Activated T-helper 1 cell treated with anti-CD3 and anti-CD28 coated beads, Interleukin-12 subunit alpha, Interleukin-12 subunit beta, Interleukin-2, Interleukin-4 antibody, amounts not matched to agents 30 ng/mL and 10 ng/mL and 1 ng/mL, durations not matched to agents 14 hours and 24 hours and 36 hours (primary cell): ENCODE data around the gene SERPINB8. TPM values are rescaled to one million over a fixed set of nuclear protein-coding genes. Genes with fewer than 3 reads are reported as not detected.

Experiments
- DNase-seq: peaks from one replicate; pipeline ENCODE4 v3.0.0; 2021; ENCODE audit warnings: low spot score
- H3K27ac Mint-ChIP-seq: one replicate; pipeline ENCODE4 v1.8.0; 2021; ENCODE audit warnings: mild to moderate bottlenecking, mixed read lengths
- H3K27me3 Mint-ChIP-seq: one replicate; pipeline ENCODE4 v1.8.0; 2022; ENCODE audit warnings: mild to moderate bottlenecking, moderate library complexity, mixed read lengths; ENCODE audit not compliant: insufficient read depth
- H3K36me3 Mint-ChIP-seq: one replicate; pipeline ENCODE4 v1.8.0; 2021; ENCODE audit warnings: low read depth, mixed read lengths
- H3K4me1 Mint-ChIP-seq: one replicate; pipeline ENCODE4 v1.8.0; 2021; ENCODE audit warnings: low read depth, mixed read lengths
- H3K4me3 Mint-ChIP-seq: one replicate; pipeline ENCODE4 v1.8.0; 2021; ENCODE audit warnings: mild to moderate bottlenecking, moderate library complexity, mixed read lengths
- H3K9me3 Mint-ChIP-seq: one replicate; pipeline ENCODE4 v1.8.0; 2021; ENCODE audit warnings: mixed read lengths
- intact Hi-C: fragments of 100-400 bp; cut with micrococcal nuclease; formaldehyde crosslinking; loops from one replicate; pipeline ENCODE4 v1.15.1; 2024
- total RNA-seq: library from RNA; stranded (reverse); gene quantifications from 2 replicates; pipeline ENCODE4 v1.2.3, GENCODE V29; 2022

Gene SERPINB8
- total RNA-seq, 1 donor from 2014 or later, result 22.8 TPM

DNA sequence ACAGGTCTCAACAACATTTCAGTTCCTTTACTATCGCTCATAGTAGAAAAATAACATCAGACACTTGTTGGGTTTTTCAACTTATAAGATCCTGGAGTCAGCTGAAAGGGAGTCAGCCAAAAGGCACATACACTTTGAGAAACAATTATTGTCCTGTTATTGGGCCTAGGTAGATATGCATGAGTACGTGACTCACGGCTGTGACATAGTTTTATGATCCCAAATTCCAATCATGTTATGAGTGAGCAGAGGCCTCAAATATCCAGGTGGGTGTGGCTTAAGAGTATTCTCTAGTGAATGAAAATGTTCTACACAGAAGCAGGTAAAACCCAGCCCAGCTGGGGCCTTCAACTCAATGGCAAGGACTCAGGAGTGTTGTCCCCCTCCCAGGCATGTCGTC lies 27.2 kb downstream of the SERPINB8 start:
- no peaks in the 10 kb centered on the region for H3K4me1 Mint-ChIP-seq
- peaks cover 4% of the 10 kb centered on the region for H3K36me3 Mint-ChIP-seq
- no peak for DNase-seq
- intact Hi-C loops, result no loop called here
- no peaks in the 10 kb centered on the region for H3K27me3 Mint-ChIP-seq
- H3K27ac Mint-ChIP-seq, result no peak overlapping the region
- no peak overlapping the region for H3K4me3 Mint-ChIP-seq
- peaks cover 5% of the 10 kb centered on the region for H3K9me3 Mint-ChIP-seq

DNA sequence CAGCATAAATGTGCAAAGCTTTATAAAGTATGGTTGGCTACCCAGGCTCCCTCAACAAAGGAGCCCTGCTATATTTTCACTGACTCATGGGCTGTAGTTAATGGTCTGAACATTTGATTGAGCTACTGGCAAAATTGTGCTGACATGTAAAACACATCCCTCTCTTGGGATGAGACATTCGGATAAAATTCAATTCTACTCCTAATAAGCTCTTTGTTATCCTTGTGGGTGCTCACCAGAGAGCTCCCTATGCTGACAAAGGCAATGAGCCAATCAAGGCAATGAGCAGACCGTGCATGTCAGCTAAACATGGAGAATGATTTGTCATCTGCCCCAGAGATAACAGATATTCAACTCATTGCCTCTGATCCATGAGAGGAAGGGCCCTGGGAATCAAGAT lies 27.7 kb downstream of the SERPINB8 start:
- Mint-ChIP-seq H3K4me3 (no peak overlapping the region), H3K9me3 (peaks cover 5% of the 10 kb centered on the region), H3K27ac (no peak overlapping the region), H3K4me1 (no peaks in the 10 kb centered on the region), H3K36me3 (peaks cover 4% of the 10 kb centered on the region), H3K27me3 (no peaks in the 10 kb centered on the region)
- intact Hi-C loops, result no loop called here
- DNase-seq, result no peak

- Mint-ChIP-seq H3K36me3 (peaks cover 4% of the 10 kb centered on the region), H3K27ac (no peak overlapping the region), H3K27me3 (no peaks in the 10 kb centered on the region), H3K9me3 (peaks cover 5% of the 10 kb centered on the region), H3K4me1 (no peaks in the 10 kb centered on the region), H3K4me3 (no peak overlapping the region)
- intact Hi-C loops, result no loop called here
- DNase-seq, result no peak
These were observed 30.0 kb downstream of the SERPINB8 start for GRCh38 chr18:63999871-64000270.

DNA sequence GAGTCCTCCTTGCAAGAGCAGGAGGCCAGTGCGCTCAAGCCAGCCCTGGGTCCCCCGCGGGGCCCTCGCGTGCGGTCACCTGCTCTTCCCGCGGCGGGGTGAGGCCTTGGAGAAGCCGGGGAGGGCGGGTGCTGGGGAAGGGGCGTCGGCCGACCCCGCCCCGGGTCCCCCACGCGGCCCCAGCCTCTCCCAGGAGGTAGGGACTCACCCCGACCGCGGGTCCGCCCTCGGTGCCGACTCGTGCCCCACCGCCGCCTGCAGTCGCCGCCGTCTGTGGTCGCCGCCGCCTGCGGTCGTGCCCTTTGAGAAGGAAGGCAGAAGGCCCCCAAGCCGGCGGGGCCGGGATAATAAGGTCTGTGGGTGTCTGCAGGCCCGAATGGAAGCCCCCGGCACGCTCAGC lies 32.7 kb downstream of the SERPINB8 start:
- Mint-ChIP-seq H3K4me3 (no peak overlapping the region), H3K9me3 (no peaks in the 10 kb centered on the region), H3K4me1 (no peaks in the 10 kb centered on the region), H3K27me3 (peaks cover 8% of the 10 kb centered on the region), H3K27ac (no peak overlapping the region), H3K36me3 (no peaks in the 10 kb centered on the region)
- no peak for DNase-seq
- intact Hi-C loops, result no loop called here

GRCh38 chr18:64009305-64009704 lies 39.4 kb downstream of the SERPINB8 start:
- peaks cover 11% of the 10 kb centered on the region for H3K27me3 Mint-ChIP-seq
- no peak overlapping the region for H3K27ac Mint-ChIP-seq
- no peak overlapping the region for H3K4me3 Mint-ChIP-seq
- intact Hi-C loops, result no loop called here
- H3K4me1 Mint-ChIP-seq, result no peaks in the 10 kb centered on the region
- H3K9me3 Mint-ChIP-seq, result no peaks in the 10 kb centered on the region
- no peaks in the 10 kb centered on the region for H3K36me3 Mint-ChIP-seq
- DNase-seq, result no peak

- Mint-ChIP-seq H3K27ac (no peak overlapping the region), H3K4me3 (no peak overlapping the region), H3K4me1 (no peaks in the 10 kb centered on the region), H3K9me3 (no peaks in the 10 kb centered on the region), H3K27me3 (peaks cover 8% of the 10 kb centered on the region), H3K36me3 (no peaks in the 10 kb centered on the region)
- DNase-seq, result no peak
- intact Hi-C loops, result no loop called here
These were observed 41.6 kb downstream of the SERPINB8 start for GRCh38 chr18:64011513-64011912.

DNA sequence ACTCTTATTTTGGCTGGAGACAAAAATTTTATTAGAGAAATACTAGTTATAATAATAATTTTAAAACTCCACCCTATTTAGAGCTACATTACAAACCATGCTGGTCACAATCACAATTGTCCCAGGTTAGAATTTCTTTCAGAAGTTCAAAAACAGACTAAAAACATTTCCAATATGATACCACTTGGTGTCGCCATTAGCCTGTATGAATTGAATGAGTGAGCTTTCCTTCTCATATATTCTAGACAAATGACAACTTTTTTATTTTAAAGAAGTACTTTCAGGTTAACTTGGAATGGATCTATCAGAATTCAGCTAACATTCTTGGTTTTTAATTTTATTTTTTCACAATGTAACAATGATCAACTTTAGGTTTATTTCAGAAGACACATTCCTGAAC lies 48.0 kb downstream of the SERPINB8 start:
- intact Hi-C loops, result no loop called here
- no peak overlapping the region for H3K27ac Mint-ChIP-seq
- no peaks in the 10 kb centered on the region for H3K36me3 Mint-ChIP-seq
- peaks cover 5% of the 10 kb centered on the region for H3K27me3 Mint-ChIP-seq
- DNase-seq, result no peak
- no peak overlapping the region for H3K4me3 Mint-ChIP-seq
- no peaks in the 10 kb centered on the region for H3K9me3 Mint-ChIP-seq
- no peaks in the 10 kb centered on the region for H3K4me1 Mint-ChIP-seq

- Mint-ChIP-seq H3K36me3 (no peaks in the 10 kb centered on the region), H3K4me3 (no peak overlapping the region), H3K27ac (no peak overlapping the region), H3K9me3 (no peaks in the 10 kb centered on the region), H3K4me1 (no peaks in the 10 kb centered on the region), H3K27me3 (peaks cover 5% of the 10 kb centered on the region)
- intact Hi-C loops, result no loop called here
- DNase-seq, result no peak
These were observed 50.3 kb downstream of the SERPINB8 start for GRCh38 chr18:64019922-64020756.

DNA sequence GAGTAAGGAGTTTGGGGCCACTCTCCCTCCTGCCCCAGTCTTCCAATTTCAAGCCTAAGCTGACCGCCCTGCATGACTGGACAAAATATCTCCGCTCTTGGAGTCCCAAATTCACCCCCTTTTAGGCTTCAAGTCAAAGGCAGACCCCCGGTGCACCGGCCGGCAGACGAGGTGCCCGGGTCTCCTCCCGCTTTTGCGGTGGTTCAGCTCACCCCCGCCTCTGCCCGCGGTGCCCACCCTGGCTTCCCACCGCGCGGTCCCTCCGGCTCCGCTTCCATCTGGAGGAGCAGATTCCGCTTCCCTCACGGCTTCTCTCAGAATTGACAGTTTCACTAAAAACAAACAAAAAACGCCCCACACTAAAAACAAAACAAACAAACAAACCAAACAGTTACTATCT lies 56.5 kb downstream of the SERPINB8 start:
- Mint-ChIP-seq H3K27me3 (peaks cover 1% of the 10 kb centered on the region), H3K9me3 (no peaks in the 10 kb centered on the region), H3K36me3 (no peaks in the 10 kb centered on the region), H3K27ac (no peak overlapping the region), H3K4me3 (no peak overlapping the region), H3K4me1 (no peaks in the 10 kb centered on the region)
- DNase-seq, result no peak
- intact Hi-C loops, result no loop called here

- H3K4me3 Mint-ChIP-seq, result no peak overlapping the region
- intact Hi-C loops, result no loop called here
These were observed 58.2 kb downstream of the SERPINB8 start for GRCh38 chr18:64027931-64028695.

GRCh38 chr18:64029096-64029495 lies 59.2 kb downstream of the SERPINB8 start:
- Mint-ChIP-seq H3K9me3 (no peaks in the 10 kb centered on the region), H3K27me3 (peaks cover 5% of the 10 kb centered on the region), H3K4me1 (no peaks in the 10 kb centered on the region), H3K27ac (no peak overlapping the region), H3K4me3 (no peak overlapping the region), H3K36me3 (no peaks in the 10 kb centered on the region)
- intact Hi-C loops, result no loop called here
- DNase-seq, result no peak

More at GRCh38 chr18:64027931-64028695, 58.2 kb downstream of the SERPINB8 start:
- Mint-ChIP-seq H3K9me3 (no peaks in the 10 kb centered on the region), H3K36me3 (no peaks in the 10 kb centered on the region), H3K4me1 (no peaks in the 10 kb centered on the region), H3K27me3 (peaks cover 5% of the 10 kb centered on the region), H3K27ac (no peak overlapping the region)
- no peak for DNase-seq

- Mint-ChIP-seq H3K36me3 (no peaks in the 10 kb centered on the region), H3K27ac (no peak overlapping the region), H3K27me3 (peaks cover 5% of the 10 kb centered on the region), H3K4me1 (no peaks in the 10 kb centered on the region), H3K4me3 (no peak overlapping the region), H3K9me3 (no peaks in the 10 kb centered on the region)
- intact Hi-C loops, result no loop called here
- no peak for DNase-seq
These were observed 61.5 kb downstream of the SERPINB8 start for GRCh38 chr18:64031411-64031810.

- intact Hi-C loops, result no loop called here
- Mint-ChIP-seq H3K36me3 (no peaks in the 10 kb centered on the region), H3K27me3 (peaks cover 8% of the 10 kb centered on the region), H3K27ac (no peak overlapping the region), H3K9me3 (no peaks in the 10 kb centered on the region), H3K4me1 (no peaks in the 10 kb centered on the region), H3K4me3 (no peak overlapping the region)
- no peak for DNase-seq
These were observed 62.4 kb downstream of the SERPINB8 start for GRCh38 chr18:64032312-64032711.
